ENCODE measurements around the gene GIPC1.

The GIPC1 gene

DNA sequence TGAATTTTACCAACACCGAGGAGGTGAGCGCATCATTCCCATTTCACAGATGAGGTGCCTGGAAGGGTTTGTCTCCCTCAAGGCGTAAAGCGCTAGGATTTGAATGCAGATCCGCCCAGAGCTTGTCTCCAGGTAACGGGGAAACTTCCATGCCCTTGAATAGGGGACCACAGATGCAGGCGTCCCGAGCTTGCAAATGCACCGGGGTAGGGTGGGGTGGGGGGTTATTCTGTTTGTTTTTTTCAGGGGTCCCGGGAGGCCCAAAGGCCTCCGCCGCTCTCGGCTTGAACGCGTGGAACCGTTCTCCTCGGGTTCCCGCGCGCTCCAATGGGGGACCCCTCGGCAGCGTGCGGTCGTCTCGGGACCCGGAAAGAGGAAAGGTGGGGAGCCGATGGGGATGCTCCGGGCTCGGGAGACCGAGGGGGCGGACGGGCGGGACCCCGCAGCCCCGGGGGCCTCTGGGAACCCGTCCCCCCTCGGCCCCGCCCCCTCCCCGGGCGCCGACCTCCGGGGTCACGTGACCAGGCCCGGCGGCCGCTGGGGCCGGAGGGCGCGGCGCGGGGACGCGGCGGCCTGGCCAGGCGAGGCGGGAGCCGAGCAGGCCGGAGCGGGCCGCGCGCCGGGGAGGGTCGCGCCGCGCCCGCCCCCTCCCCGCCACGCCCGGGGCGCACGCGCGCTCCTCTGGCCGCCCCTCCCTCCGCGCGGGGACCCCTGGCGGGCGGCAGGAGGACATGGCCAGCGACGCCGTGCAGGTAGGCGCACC lies 63.0 kb downstream of the GIPC1 start, which contains the start of gene PKN1:
TSS of gene PKN1 (plus strand) at position 516 of the 763 bp plus-strand sequence. CDS start at position 732, 216 bp downstream.
- no peak for DNase-seq (ENCODE audit: low read depth)
- TF ChIP-seq, protein P1, sequence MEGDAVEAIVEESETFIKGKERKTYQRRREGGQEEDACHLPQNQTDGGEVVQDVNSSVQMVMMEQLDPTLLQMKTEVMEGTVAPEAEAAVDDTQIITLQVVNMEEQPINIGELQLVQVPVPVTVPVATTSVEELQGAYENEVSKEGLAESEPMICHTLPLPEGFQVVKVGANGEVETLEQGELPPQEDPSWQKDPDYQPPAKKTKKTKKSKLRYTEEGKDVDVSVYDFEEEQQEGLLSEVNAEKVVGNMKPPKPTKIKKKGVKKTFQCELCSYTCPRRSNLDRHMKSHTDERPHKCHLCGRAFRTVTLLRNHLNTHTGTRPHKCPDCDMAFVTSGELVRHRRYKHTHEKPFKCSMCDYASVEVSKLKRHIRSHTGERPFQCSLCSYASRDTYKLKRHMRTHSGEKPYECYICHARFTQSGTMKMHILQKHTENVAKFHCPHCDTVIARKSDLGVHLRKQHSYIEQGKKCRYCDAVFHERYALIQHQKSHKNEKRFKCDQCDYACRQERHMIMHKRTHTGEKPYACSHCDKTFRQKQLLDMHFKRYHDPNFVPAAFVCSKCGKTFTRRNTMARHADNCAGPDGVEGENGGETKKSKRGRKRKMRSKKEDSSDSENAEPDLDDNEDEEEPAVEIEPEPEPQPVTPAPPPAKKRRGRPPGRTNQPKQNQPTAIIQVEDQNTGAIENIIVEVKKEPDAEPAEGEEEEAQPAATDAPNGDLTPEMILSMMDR (conservative IDR thresholded peaks at IDR 0.05; ENCODE audit: low read depth, low read length), result no peak
- peak within 1 kb of the TSS; percentile 70 for H3K4me3 ChIP-seq (ENCODE audit: low read depth, low read length)

DNA sequence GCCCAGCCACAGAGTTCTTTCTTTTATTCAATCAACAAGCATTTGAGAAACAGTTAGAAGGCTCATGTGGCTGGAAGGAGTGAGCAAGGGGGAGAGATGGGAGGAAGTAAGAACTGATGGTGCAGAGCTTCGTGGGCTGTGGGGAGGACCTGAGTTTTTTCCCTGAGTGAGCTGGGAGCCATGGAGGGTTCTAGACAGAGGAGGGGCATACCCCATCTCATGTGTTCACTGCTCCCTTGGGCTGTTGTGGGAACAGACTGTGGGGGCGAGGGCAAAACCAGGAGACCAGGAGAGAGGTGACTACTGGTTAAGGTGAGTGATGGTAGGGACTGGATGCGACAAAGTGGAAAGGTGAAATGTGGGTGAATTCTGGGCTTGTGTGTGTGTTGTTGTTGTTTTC lies 65.2 kb downstream of the GIPC1 start:
- no peak overlapping the region for H3K4me3 ChIP-seq (ENCODE audit: low read depth, low read length)
- DNase-seq (ENCODE audit: low read depth), result no peak
- TF ChIP-seq, protein P1 (conservative IDR thresholded peaks at IDR 0.05; ENCODE audit: low read depth, low read length), result no peak

DNA sequence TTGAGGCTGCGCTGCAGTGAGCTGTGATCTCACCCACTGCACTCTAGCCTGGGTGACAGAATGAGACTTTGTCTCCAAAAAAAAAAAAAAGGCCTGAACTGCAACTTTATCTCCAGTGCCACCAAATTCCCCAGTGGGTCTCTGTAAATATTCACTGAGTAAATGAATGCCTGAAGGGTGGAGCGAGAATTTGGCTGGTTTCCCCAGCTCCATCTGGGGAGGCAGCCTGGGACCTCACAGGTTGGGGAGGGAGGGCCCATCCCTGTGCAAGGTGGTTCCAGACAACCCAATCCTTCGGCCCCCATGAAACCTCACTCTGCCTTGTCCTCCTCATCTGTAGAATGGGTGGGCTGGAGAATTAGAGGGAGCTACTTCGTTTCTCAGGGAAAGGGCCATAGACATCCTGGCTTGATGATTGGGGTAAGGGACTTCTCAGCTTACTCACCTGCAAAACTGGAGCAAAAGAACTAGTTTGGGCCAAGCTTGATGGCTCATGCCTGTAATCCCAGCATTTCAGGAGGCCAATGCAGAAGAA lies 67.0 kb downstream of the GIPC1 start:
- no peak for DNase-seq (ENCODE audit: low read depth)
- TF ChIP-seq, protein P1 (conservative IDR thresholded peaks at IDR 0.05; ENCODE audit: low read depth, low read length), result no peak
- no peak overlapping the region for H3K4me3 ChIP-seq (ENCODE audit: low read depth, low read length)

Measured in choroid plexus epithelial cell (primary cell).